Measurements from ENCODE around the gene GZMH.

- TF ChIP-seq CTCF (conservative IDR thresholded peaks at IDR 0.05) (no peak), ZFX (IDR thresholded peaks at IDR 0.05) (no peak)
Measured at GRCh38 chr14:24563505-24563904, 46.0 kb downstream of the GZMH start.

Measured in C4-2B (cell line).